Spleen (tissue), 11 donors: ENCODE measurements around the gene HECTD1. TPM values are rescaled to one million over a fixed set of nuclear protein-coding genes. Genes with fewer than 3 reads are reported as not detected.

Experiments
- DNase-seq: peaks from one replicate; pipeline ENCODE4 v3.0.0-alpha.2; 2020
- H3K27ac ChIP-seq, 8 donors: fragments of 200-600 bp; sonication (generic) in 7 of 8; 1 replicate in 4 of 8; 2 replicates in 4 of 8; pipeline versions ENCODE4 v1.5.0 to v1.8.0; 2016 to 2021; ENCODE audit warnings: inconsistent platforms in 4 of 8, mild to moderate bottlenecking in 4 of 8, moderate library complexity in 1 of 8
- H3K27me3 ChIP-seq, 7 donors: fragments of 200-600 bp; sonication (generic) in 6 of 7; replicated peaks in 1 of 7; 1 replicate in 4 of 7; 2 replicates in 3 of 7; pipeline versions ENCODE4 v1.5.0 to v1.8.0; 2016 to 2021; ENCODE audit warnings: inconsistent platforms in 3 of 7, mild to moderate bottlenecking in 1 of 7
- H3K36me3 ChIP-seq, 6 donors: fragments of 200-600 bp; sonication (generic) in 5 of 6; 1 replicate in 4 of 6; 2 replicates in 2 of 6; pipeline versions ENCODE4 v1.5.0 to v1.8.0; 2016 to 2021; ENCODE audit warnings: inconsistent platforms in 2 of 6
- H3K4me1 ChIP-seq, 6 donors: fragments of 200-600 bp; sonication (generic) in 5 of 6; 1 replicate in 3 of 6; 2 replicates in 3 of 6; pipeline versions ENCODE4 v1.5.0 to v1.8.0; 2016 to 2021; ENCODE audit warnings: inconsistent platforms in 3 of 6
- H3K4me3 ChIP-seq, 8 donors: fragments of 200-600 bp; sonication (generic) in 7 of 8; 1 replicate in 4 of 8; 2 replicates in 4 of 8; pipeline versions ENCODE4 v1.5.0 to v1.8.0; 2016 to 2021; ENCODE audit warnings: inconsistent platforms in 4 of 8, mild to moderate bottlenecking in 4 of 8, moderate library complexity in 2 of 8
- H3K9me3 ChIP-seq, 8 donors: fragments of 200-600 bp; sonication (generic) in 7 of 8; 1 replicate in 4 of 8; 2 replicates in 4 of 8; pipeline versions ENCODE4 v1.5.0 to v1.8.0; 2016 to 2021; ENCODE audit warnings: inconsistent platforms in 4 of 8
- CTCF ChIP-seq, 11 experiments: fragments of 200-600 bp in 7 of 11; fragments of 450-650 bp in 4 of 11; sonication (generic) in 4 of 11; IDR thresholded peaks in 8 of 11; conservative IDR thresholded peaks in 3 of 11; 1 replicate in 7 of 11; 2 replicates in 4 of 11; pipeline versions ENCODE4 v1.4.0 to v1.8.0; 2016 to 2021; ENCODE audit warnings: antibody characterized with exemption in 11 of 11, inconsistent platforms in 4 of 11, mild to moderate bottlenecking in 1 of 11
- POLR2A ChIP-seq, 3 donors: fragments of 450-650 bp; IDR thresholded peaks; one replicate each; pipeline ENCODE4 v1.5.1; 2017; ENCODE audit warnings: antibody characterized with exemption in 3 of 3, mild to moderate bottlenecking in 1 of 3
- POLR2AphosphoS5 ChIP-seq, 3 donors: sonication (generic); formaldehyde crosslinking; IDR thresholded peaks; one replicate each; pipeline ENCODE4 v1.5.1; 2017; ENCODE audit warnings: antibody characterized with exemption in 3 of 3
- WGBS, 5 donors: extraction: QIAGEN DNeasy Blood & Tissue Kit in 3 of 5; methylation state at CpG; one replicate each; pipeline versions ENCODE4 v1.1.5 to v1.1.7; 2013 to 2018; 5-methylcytosine and 5-hydroxymethylcytosine counted together
- intact Hi-C: fragments of 100-400 bp; cut with DNase I; formaldehyde crosslinking; loops from one replicate; pipeline ENCODE4 v1.15.0; 2023; ENCODE audit warnings: low total_unique reads
- polyA plus RNA-seq, 3 donors: library from polyadenylated mRNA; stranded (reverse); fragments of 200-250 nt; gene quantifications; one replicate each; pipeline ENCODE4 v1.2.1, GENCODE V29; 2013
- total RNA-seq, 7 donors: library from RNA; depleted of rRNA in 3 of 7; stranded (reverse); fragments of >200 nt in 3 of 7; fragmentation: NEBNext Ultra II Directional in 4 of 7; extraction: Animal tissue kit (Norgen Biotek cat#: 25700) in 4 of 7; gene quantifications; one replicate each; pipeline versions ENCODE4 v1.1.0 to v1.2.1, GENCODE V29; 2016 to 2021
- donor health status: healthy with polysubstance abuse.
- donor health status: DM: no; HTN: no; CAD: no; lungs with moderate emphysema.
- donor health status: DM: no; HTN: no; CAD: no.
- donor health status: Bipolar disorder and iron deficiency.
- donor health status: healthy.
- donor health status: DM: no; HTN: no; CAD: no.
- donor health status: DM: yes; HTN: yes; CAD: no.

Gene HECTD1
- total and polyA plus RNA-seq, 10 donors, result 27.6 to 176 (median 145) TPM

- Histone ChIP-seq H3K9me3 (no peaks in the 10 kb centered on the region), H3K4me3 (no peak overlapping the region), H3K27ac (no peak overlapping the region), H3K27me3 (no peaks in the 10 kb centered on the region), H3K36me3 (peaks cover 0 to 100% (median 77%) of the 10 kb centered on the region in 6 donors), H3K4me1 (no peaks in the 10 kb centered on the region)
- intact Hi-C loops, result loop anchor here (10.0 kb wide), 1 partner anchor 55 kb away; no protein-coding TSS in a partner anchor
- no peak for TF ChIP-seq POLR2AphosphoS5 (IDR thresholded peaks at IDR 0.05)
- no peak for TF ChIP-seq POLR2A (IDR thresholded peaks at IDR 0.05)
- no peak for TF ChIP-seq CTCF (IDR thresholded peaks at IDR 0.05 in 8 of 11, conservative IDR thresholded peaks at IDR 0.05 in 3 of 11)
- no peak for DNase-seq
- 87 to 93% (median 91%) methylated on average over 13 of the region's 13 CpGs for WGBS, 5 donors
These were observed 47.8 kb downstream of the HECTD1 start for GRCh38 chr14:31159682-31160296.

DNA sequence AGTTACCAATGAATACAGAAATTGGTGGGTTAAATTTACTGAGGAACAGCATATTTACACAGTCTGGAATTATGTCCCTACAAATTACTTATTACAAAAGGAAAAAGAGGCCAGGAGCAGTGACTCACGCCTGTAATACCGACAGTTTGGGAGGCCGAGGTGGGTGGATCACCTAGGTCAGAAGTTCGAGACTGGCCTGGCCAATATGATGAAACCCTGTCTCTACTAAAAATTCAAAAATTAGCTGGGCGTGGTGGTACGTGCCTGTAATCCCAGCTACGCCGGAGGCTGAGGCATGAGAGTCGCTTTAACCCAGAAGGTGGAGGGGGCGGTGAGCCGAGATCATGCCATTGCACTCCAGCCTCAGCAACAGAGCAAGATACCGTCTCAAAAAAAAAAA lies 52.6 kb downstream of the HECTD1 start:
- Histone ChIP-seq H3K9me3 (no peaks in the 10 kb centered on the region), H3K4me3 (no peak overlapping the region), H3K27me3 (no peaks in the 10 kb centered on the region), H3K27ac (no peak overlapping the region), H3K4me1 (no peaks in the 10 kb centered on the region), H3K36me3 (peaks cover 3 to 100% (median 79%) of the 10 kb centered on the region in 6 donors)
- intact Hi-C loops, result loop anchor here (10.0 kb wide), 1 partner anchor 50 kb away; no protein-coding TSS in a partner anchor
- DNase-seq, result no peak
- TF ChIP-seq CTCF (IDR thresholded peaks at IDR 0.05 in 8 of 11, conservative IDR thresholded peaks at IDR 0.05 in 3 of 11) (no peak), POLR2A (IDR thresholded peaks at IDR 0.05) (no peak)
- WGBS, 5 donors, result 91 to 97% (median 97%) methylated on average over 12 of the region's 12 CpGs

- H3K36me3 ChIP-seq, result peaks cover 2 to 100% (median 91%) of the 10 kb centered on the region in 6 donors
- no peaks in the 10 kb centered on the region for H3K9me3 ChIP-seq
- H3K4me3 ChIP-seq, result no peak overlapping the region
- no peak for DNase-seq
- H3K27ac ChIP-seq, result no peak overlapping the region
- H3K27me3 ChIP-seq, result no peaks in the 10 kb centered on the region
- intact Hi-C loops, result no loop called here
- TF ChIP-seq POLR2AphosphoS5 (IDR thresholded peaks at IDR 0.05) (no peak), POLR2A (IDR thresholded peaks at IDR 0.05) (no peak), CTCF (IDR thresholded peaks at IDR 0.05 in 8 of 11, conservative IDR thresholded peaks at IDR 0.05 in 3 of 11) (no peak)
- 93 to 97% (median 95%) methylated on average over 11 of the region's 11 CpGs for WGBS, 5 donors
- no peaks in the 10 kb centered on the region for H3K4me1 ChIP-seq
These were observed 65.0 kb downstream of the HECTD1 start for GRCh38 chr14:31142455-31143087.

DNA sequence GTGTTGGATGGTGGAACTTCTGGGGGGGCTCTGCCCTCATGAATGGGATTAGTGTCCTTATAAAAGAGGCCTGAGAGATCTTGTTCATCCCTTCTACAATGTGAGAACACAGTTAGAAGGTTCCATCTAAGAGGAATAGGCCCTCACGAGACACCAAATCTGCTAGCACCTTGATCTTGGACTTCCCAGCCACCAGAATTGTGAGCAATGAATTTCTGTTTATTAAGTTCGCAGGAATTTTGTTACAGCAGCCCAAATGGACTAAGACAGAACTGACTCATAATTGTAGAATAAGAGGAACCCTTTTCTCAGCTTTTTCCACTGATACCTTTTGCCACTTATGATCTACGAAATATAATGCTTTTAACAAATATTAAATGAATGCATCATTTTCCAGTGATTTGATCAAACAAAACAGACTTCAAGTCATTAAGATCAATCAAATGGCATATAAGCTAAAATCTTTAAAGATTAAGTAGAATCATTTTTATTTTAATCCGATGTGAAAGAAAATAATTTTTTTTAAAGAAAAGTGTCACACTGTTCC lies 68.2 kb downstream of the HECTD1 start:
- intact Hi-C loops, result no loop called here
- Histone ChIP-seq H3K4me3 (no peak overlapping the region), H3K9me3 (no peaks in the 10 kb centered on the region), H3K27me3 (no peaks in the 10 kb centered on the region), H3K4me1 (no peaks in the 10 kb centered on the region), H3K36me3 (peaks cover 0 to 100% (median 92%) of the 10 kb centered on the region in 6 donors), H3K27ac (no peak overlapping the region)
- no peak for DNase-seq
- no peak for TF ChIP-seq POLR2AphosphoS5 (IDR thresholded peaks at IDR 0.05)
- no peak for TF ChIP-seq CTCF (IDR thresholded peaks at IDR 0.05 in 8 of 11, conservative IDR thresholded peaks at IDR 0.05 in 3 of 11)
- WGBS, 5 donors, result 94 to 99% (median 96%) methylated on average over 4 of the region's 4 CpGs
